OCI-LY7 (cell line): Measurements from ENCODE around the gene TENT5C. TPM values are rescaled to one million over a fixed set of nuclear protein-coding genes. Genes with fewer than 3 reads are reported as not detected.

Experiments
- BruUV-seq: library from RNA; stranded (reverse); fragments of 400-500 nt; replicated peaks from 2 replicates; lab custom pipeline; 2021; lab: Mats Ljungman, UMichigan
- CTCF ChIA-PET: fragments of 300-600 bp; sonication (Branson Sonifier 250); formaldehyde crosslinking; loops from one replicate; lab custom pipeline; 2022; ENCODE audit warnings: antibody characterized with exemption; ENCODE audit not compliant: unreplicated experiment; lab: Charles Lee
- POLR2A ChIA-PET: fragments of 300-600 bp; sonication (Branson Sonifier 250); formaldehyde crosslinking; loops from one replicate; lab custom pipeline; 2022; ENCODE audit warnings: antibody characterized with exemption; lab: Charles Lee
- DNase-seq: peaks from one replicate; pipeline ENCODE4 v3.0.0-alpha.2; 2015; ENCODE audit warnings: low spot score
- H2AFZ ChIP-seq: fragments of 200-600 bp; sonication (generic), shearing (Covaris generic); 2 replicates; pipeline ENCODE4 v1.6.1; 2014; ENCODE audit warnings: mild to moderate bottlenecking, antibody characterized with exemption, low read length, moderate library complexity
- H3K27ac ChIP-seq: fragments of 200-600 bp; sonication (generic); 2 replicates; pipeline ENCODE4 v1.5.1; 2014; ENCODE audit warnings: mixed run types, low read depth, mild to moderate bottlenecking, moderate library complexity, low read length, inconsistent platforms; ENCODE audit not compliant: poor library complexity, severe bottlenecking
- H3K36me3 ChIP-seq: fragments of 200-600 bp; sonication (generic); 2 replicates; pipeline ENCODE4 v1.6.1; 2014; ENCODE audit warnings: mild to moderate bottlenecking, antibody characterized with exemption, low read length, moderate library complexity, mixed read lengths; ENCODE audit not compliant: insufficient read depth
- H3K4me1 ChIP-seq: fragments of 200-600 bp; sonication (generic); 2 replicates; pipeline ENCODE4 v1.5.1; 2014; ENCODE audit warnings: mild to moderate bottlenecking, low read length; ENCODE audit not compliant: insufficient read depth, poor library complexity, severe bottlenecking
- H3K4me2 ChIP-seq: fragments of 200-600 bp; sonication (generic); 2 replicates; pipeline ENCODE4 v1.6.1; 2014; ENCODE audit warnings: mild to moderate bottlenecking, low read length
- H3K4me3 ChIP-seq: fragments of 200-600 bp; sonication (generic); 2 replicates; pipeline ENCODE4 v1.5.1; 2014; ENCODE audit warnings: mild to moderate bottlenecking, low read depth, low read length; ENCODE audit not compliant: poor library complexity, severe bottlenecking
- H3K79me2 ChIP-seq: fragments of 200-600 bp; sonication (generic); 2 replicates; pipeline ENCODE4 v1.6.1; 2016; ENCODE audit warnings: low read depth, mild to moderate bottlenecking, low read length, moderate library complexity, mixed read lengths; ENCODE audit not compliant: insufficient read depth
- H3K9me2 ChIP-seq: fragments of 200-600 bp; sonication (generic); 2 replicates; pipeline ENCODE4 v1.6.1; 2016; ENCODE audit warnings: mild to moderate bottlenecking, low read length, mixed read lengths; ENCODE audit not compliant: insufficient read depth
- H3K9me3 ChIP-seq: fragments of 200-600 bp; sonication (generic); 2 replicates; pipeline ENCODE4 v1.6.1; 2014; ENCODE audit warnings: mild to moderate bottlenecking, mixed run types, low read length, mixed read lengths
- H4K20me1 ChIP-seq: fragments of 200-600 bp; sonication (generic); 2 replicates; pipeline ENCODE4 v1.6.1; 2014; ENCODE audit warnings: mild to moderate bottlenecking, antibody characterized with exemption, low read length, moderate library complexity, mixed read lengths; ENCODE audit not compliant: insufficient read depth
- EZH2phosphoT487 ChIP-seq: fragments of 200-600 bp; sonication (generic); IDR thresholded peaks from 2 replicates; pipeline ENCODE4 v1.6.1; 2018; ENCODE audit warnings: low read depth, borderline replicate concordance, mild to moderate bottlenecking, mixed run types, antibody characterized with exemption, low read length, moderate library complexity, mixed read lengths
- intact Hi-C: fragments of 100-400 bp; cut with micrococcal nuclease; formaldehyde crosslinking; loops from one replicate; pipeline ENCODE4 v1.10.0; 2022; ENCODE audit not compliant: unreplicated experiment
- total RNA-seq, 2 experiments: library from RNA; depleted of rRNA in 1 of 2; stranded (reverse); fragments of >200 nt in 1 of 2; shearing (Covaris generic) in 1 of 2; gene quantifications; 2 replicates each; pipeline ENCODE4 v1.2.3, GENCODE V29; 2014 to 2022
- TF ChIP-seq, protein P1 (sequence below): fragments of 200-600 bp; sonication (generic); conservative IDR thresholded peaks from 2 replicates; pipeline ENCODE4 v1.5.1; 2014; ENCODE audit warnings: mild to moderate bottlenecking, antibody characterized with exemption, low read length, moderate library complexity, mixed read lengths

TENT5C gene
- total RNA-seq, 2 experiments from 2014 or later: 13.3 to 31.1 TPM

DNA sequence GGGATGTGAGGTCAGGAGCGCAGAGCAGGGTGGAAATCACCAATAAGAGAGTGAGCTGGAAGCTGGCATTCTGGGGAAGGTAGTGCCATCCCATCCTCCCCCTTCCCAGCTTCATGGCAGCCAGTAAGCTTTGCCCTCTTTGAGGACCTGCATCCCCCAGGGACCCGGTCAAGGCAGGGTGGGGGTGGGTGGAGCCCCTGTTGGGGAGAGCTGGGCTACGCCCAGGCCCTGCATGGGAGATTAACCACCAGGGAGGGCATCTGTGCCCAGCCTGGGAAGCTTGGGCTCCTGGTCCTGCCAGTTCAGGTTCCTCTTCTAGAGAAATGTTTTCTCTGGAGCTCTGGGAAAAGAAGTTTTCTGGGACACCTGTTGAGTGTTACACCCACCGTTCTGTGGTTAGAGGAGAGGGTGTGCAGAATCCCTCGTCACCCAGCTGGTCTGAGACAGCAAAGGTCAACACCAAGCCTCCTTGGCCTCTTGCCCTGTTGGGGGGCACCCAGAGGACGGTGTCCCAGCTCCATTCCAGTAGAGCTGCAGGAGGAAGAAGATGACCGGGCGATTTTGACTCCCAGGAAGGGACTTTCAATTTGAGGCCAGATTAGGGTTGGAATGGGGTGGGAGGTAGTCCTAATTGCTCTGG is 30.1 kb upstream of the TENT5C start:
- no peak overlapping the region for H2AFZ ChIP-seq
- intact Hi-C loops: no loop called here
- no peaks in the 10 kb centered on the region for H3K9me2 ChIP-seq
- no peaks in the 10 kb centered on the region for H4K20me1 ChIP-seq
- H3K79me2 ChIP-seq: no peaks in the 10 kb centered on the region
- H3K4me3 ChIP-seq: no peak overlapping the region
- ChIA-PET POLR2A (interaction anchor here (0.6 kb wide), 1 partner anchor 27 kb away, joined by 3 read pairs; no protein-coding TSS in a partner anchor), CTCF (interaction anchor here (1.2 kb wide), 1 partner anchor 13 kb away, joined by 3 read pairs; no protein-coding TSS in a partner anchor)
- no peak for DNase-seq
- no TSS peak for BruUV-seq
- no peak overlapping the region for H3K4me2 ChIP-seq
- TF ChIP-seq, protein P1, sequence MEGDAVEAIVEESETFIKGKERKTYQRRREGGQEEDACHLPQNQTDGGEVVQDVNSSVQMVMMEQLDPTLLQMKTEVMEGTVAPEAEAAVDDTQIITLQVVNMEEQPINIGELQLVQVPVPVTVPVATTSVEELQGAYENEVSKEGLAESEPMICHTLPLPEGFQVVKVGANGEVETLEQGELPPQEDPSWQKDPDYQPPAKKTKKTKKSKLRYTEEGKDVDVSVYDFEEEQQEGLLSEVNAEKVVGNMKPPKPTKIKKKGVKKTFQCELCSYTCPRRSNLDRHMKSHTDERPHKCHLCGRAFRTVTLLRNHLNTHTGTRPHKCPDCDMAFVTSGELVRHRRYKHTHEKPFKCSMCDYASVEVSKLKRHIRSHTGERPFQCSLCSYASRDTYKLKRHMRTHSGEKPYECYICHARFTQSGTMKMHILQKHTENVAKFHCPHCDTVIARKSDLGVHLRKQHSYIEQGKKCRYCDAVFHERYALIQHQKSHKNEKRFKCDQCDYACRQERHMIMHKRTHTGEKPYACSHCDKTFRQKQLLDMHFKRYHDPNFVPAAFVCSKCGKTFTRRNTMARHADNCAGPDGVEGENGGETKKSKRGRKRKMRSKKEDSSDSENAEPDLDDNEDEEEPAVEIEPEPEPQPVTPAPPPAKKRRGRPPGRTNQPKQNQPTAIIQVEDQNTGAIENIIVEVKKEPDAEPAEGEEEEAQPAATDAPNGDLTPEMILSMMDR: no peak
- no peak for TF ChIP-seq EZH2phosphoT487
- H3K36me3 ChIP-seq: no peaks in the 10 kb centered on the region
- no peaks in the 10 kb centered on the region for H3K9me3 ChIP-seq
- no peak overlapping the region for H3K27ac ChIP-seq
- H3K4me1 ChIP-seq: peaks cover 5% of the 10 kb centered on the region

DNA sequence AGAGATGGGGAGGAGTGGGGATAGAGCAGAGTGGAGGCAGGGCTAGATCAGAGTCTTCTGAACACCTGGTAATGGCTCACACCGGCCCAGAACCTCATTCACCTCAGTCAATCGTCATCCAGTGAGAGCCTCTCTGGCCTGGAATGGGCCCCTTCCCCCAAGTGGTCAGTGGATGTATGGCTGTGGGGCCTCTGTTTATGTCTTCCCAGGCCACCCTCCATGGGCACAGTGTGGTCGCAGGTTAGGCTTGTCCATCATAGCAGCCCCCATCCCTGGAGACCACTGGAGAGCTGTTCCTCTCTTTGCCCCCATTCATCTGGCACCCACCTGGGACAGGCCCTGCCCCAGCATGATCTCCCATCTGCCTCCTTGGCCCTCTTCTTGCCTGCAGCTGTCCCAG is 29.6 kb upstream of the TENT5C start:
- CTCF ChIA-PET: interaction anchor here (1.2 kb wide), 1 partner anchor 13 kb away, joined by 3 read pairs; no protein-coding TSS in a partner anchor
- TF ChIP-seq EZH2phosphoT487: no peak
- TF ChIP-seq, protein P1: no peak
- POLR2A ChIA-PET: interaction anchor here (0.6 kb wide), 2 partner anchors 25 to 59 kb away, joined by 3 read pairs; no protein-coding TSS in a partner anchor

More for the DNA sequence above, 29.6 kb upstream of the TENT5C start:
- Histone ChIP-seq H3K9me2 (no peaks in the 10 kb centered on the region), H3K4me2 (no peak overlapping the region), H2AFZ (no peak overlapping the region), H3K27ac (no peak overlapping the region), H4K20me1 (no peaks in the 10 kb centered on the region), H3K36me3 (no peaks in the 10 kb centered on the region), H3K4me3 (no peak overlapping the region), H3K79me2 (no peaks in the 10 kb centered on the region), H3K9me3 (no peaks in the 10 kb centered on the region), H3K4me1 (no peaks in the 10 kb centered on the region)
- no peak for DNase-seq
- BruUV-seq: no TSS peak
- intact Hi-C loops: no loop called here
